RWPE2 (cell line): ENCODE measurements around the gene DBNL.

Source experiments
- ATAC-seq: fragments of 200-7000 bp; cut with Tn5 transposase; 3 replicates; pipeline ENCODE4 v1.9.1; 2021; ENCODE audit warnings: low read depth
- DNase-seq: peaks from one replicate; pipeline ENCODE4 v3.0.0-alpha.2; 2020; ENCODE audit warnings: low spot score
- H3K27ac ChIP-seq: fragments of 450-650 bp; 2 replicates; pipeline ENCODE4 v1.5.1; 2017; ENCODE audit warnings: mild to moderate bottlenecking; ENCODE audit not compliant: poor library complexity, severe bottlenecking
- H3K27me3 ChIP-seq: fragments of 250-450 bp; sonication (Bioruptor Pico); 2 replicates; pipeline ENCODE4 v1.5.1; 2021; ENCODE audit warnings: mild to moderate bottlenecking, moderate library complexity; ENCODE audit not compliant: insufficient read depth, poor library complexity, severe bottlenecking
- H3K36me3 ChIP-seq: fragments of 250-450 bp; sonication (Bioruptor Pico); 2 replicates; pipeline ENCODE4 v1.5.1; 2020; ENCODE audit warnings: low read depth, mild to moderate bottlenecking, moderate library complexity
- H3K4me1 ChIP-seq: fragments of 250-450 bp; sonication (Bioruptor Pico); 2 replicates; pipeline ENCODE4 v1.5.1; 2021; ENCODE audit warnings: mild to moderate bottlenecking, moderate library complexity; ENCODE audit not compliant: insufficient read depth, poor library complexity, severe bottlenecking
- H3K4me3 ChIP-seq: fragments of 250-450 bp; sonication (Bioruptor Pico); 2 replicates; pipeline ENCODE4 v1.5.1; 2021; ENCODE audit warnings: mild to moderate bottlenecking, moderate library complexity; ENCODE audit not compliant: severe bottlenecking
- H3K9me3 ChIP-seq: fragments of 250-450 bp; sonication (Bioruptor Pico); 2 replicates; pipeline ENCODE4 v1.5.1; 2021; ENCODE audit warnings: mild to moderate bottlenecking, moderate library complexity; ENCODE audit not compliant: severe bottlenecking
- CTCF ChIP-seq: fragments of 450-650 bp; IDR thresholded peaks from one replicate; pipeline ENCODE4 v1.5.1; 2017; ENCODE audit warnings: mild to moderate bottlenecking, moderate library complexity; ENCODE audit not compliant: poor library complexity, severe bottlenecking

The DBNL gene

DNA sequence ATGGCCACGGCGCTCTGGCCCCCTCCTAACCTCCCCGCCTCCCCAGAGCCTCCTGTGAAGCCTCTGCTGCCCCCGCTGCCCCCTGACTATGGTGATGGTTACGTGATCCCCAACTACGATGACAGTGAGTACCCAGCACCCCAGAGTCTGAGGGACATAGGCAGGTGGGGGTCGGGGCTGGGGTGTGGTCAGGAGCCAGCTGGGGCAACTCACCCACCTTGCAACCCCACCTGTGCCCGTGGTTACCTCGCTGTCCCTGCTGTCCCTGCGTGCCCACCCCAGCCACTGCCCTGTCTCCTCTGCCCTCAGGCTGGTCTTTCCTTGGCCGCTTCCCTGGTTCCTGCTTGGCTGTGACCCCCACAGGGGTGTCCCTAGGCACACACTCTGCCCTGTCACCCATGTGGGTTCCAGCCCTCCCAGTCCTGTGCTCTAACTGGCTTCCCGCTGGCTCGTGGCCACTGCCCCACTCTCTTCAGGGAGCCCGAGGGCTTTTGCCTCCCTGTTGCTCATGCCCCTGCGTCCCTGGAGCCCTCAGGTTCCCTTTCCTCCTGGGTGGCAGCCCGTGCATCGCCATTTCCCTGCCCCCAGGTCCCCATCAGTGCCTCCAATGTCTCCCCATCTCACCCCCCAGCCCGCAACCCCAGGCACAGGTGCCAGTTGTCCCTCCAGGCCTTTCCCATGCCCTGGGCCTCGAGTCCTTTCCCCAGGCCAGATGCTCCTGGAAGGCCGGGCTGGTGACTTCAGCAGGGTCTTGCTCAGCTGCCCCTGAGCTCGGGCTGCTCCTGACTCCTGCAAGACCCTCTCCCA, 63.7 kb downstream of the DBNL start:
- Histone ChIP-seq H3K4me3 (no peak overlapping the region), H3K36me3 (no peaks in the 10 kb centered on the region), H3K4me1 (peaks cover 9% of the 10 kb centered on the region), H3K9me3 (no peaks in the 10 kb centered on the region), H3K27me3 (no peaks in the 10 kb centered on the region), H3K27ac (no peak overlapping the region)
- no peak for ATAC-seq
- no peak for TF ChIP-seq CTCF
- no peak for DNase-seq

GRCh38 chr7:44108768-44109750, 64.6 kb downstream of the DBNL start:
- Histone ChIP-seq H3K9me3 (no peaks in the 10 kb centered on the region), H3K27ac (no peak overlapping the region), H3K36me3 (0 out of 2 replicates have a peak, but pooled peaks cover 2% of the 10 kb centered on the region), H3K4me3 (no peak overlapping the region), H3K4me1 (peaks cover 9% of the 10 kb centered on the region), H3K27me3 (no peaks in the 10 kb centered on the region)
- ATAC-seq (no peak), DNase-seq (no peak)
- no peak for TF ChIP-seq CTCF

GRCh38 chr7:44109991-44110390, 65.5 kb downstream of the DBNL start:
- Histone ChIP-seq H3K27me3 (no peaks in the 10 kb centered on the region), H3K4me3 (no peak overlapping the region), H3K36me3 (peaks cover 12% of the 10 kb centered on the region; the same call in 1 of the 2 replicates), H3K27ac (no peak overlapping the region), H3K9me3 (no peaks in the 10 kb centered on the region), H3K4me1 (peaks cover 9% of the 10 kb centered on the region)
- ATAC-seq (no peak), DNase-seq (no peak)
- no peak for TF ChIP-seq CTCF

DNA sequence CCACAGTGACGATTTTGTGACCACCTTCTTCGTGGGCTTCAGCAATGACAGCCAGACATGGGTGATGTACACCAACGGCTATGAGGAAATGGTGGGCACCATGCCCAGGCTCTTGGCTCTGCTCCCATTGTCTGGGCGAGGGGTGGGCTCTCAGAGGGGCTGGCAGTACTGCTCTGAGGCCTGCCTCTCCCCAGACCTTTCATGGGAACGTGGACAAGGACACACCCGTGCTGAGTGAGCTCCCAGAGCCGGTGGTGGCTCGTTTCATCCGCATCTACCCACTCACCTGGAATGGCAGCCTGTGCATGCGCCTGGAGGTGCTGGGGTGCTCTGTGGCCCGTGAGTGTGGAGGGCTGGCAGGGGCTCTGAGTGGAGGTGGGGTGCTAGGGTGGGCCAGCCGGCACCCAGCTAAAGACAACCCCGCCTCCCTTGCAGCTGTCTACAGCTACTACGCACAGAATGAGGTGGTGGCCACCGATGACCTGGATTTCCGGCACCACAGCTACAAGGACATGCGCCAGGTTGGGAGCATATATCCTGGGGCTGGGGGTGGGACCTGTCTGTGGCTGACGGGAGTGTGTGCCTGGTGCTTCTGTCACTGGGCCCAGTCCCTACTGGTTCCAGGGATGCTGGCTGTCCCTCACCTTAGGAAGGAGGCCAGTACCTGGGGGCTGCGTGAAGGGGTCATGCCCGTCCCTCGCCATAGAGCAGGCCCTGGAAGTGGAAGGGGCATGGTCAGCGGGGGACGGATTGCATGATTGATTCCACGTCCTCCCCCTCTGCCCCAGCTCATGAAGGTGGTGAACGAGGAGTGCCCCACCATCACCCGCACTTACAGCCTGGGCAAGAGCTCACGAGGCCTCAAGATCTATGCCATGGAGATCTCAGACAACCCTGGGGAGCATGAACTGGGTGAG, 66.5 kb downstream of the DBNL start:
- Histone ChIP-seq H3K9me3 (no peaks in the 10 kb centered on the region), H3K4me1 (no peaks in the 10 kb centered on the region), H3K27me3 (no peaks in the 10 kb centered on the region), H3K36me3 (peaks cover 20% of the 10 kb centered on the region), H3K27ac (no peak overlapping the region), H3K4me3 (no peak overlapping the region)
- no peak for TF ChIP-seq CTCF
- no peak for ATAC-seq
- DNase-seq: no peak
